Measurements from ENCODE around the gene FGF6.
"Not testable (repeated sequence)": the region's sequence is repeated elsewhere in the genome, so short reads cannot be mapped to it uniquely, and the experiment has no call there.

Gene FGF6, protein sequence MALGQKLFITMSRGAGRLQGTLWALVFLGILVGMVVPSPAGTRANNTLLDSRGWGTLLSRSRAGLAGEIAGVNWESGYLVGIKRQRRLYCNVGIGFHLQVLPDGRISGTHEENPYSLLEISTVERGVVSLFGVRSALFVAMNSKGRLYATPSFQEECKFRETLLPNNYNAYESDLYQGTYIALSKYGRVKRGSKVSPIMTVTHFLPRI

DNA sequence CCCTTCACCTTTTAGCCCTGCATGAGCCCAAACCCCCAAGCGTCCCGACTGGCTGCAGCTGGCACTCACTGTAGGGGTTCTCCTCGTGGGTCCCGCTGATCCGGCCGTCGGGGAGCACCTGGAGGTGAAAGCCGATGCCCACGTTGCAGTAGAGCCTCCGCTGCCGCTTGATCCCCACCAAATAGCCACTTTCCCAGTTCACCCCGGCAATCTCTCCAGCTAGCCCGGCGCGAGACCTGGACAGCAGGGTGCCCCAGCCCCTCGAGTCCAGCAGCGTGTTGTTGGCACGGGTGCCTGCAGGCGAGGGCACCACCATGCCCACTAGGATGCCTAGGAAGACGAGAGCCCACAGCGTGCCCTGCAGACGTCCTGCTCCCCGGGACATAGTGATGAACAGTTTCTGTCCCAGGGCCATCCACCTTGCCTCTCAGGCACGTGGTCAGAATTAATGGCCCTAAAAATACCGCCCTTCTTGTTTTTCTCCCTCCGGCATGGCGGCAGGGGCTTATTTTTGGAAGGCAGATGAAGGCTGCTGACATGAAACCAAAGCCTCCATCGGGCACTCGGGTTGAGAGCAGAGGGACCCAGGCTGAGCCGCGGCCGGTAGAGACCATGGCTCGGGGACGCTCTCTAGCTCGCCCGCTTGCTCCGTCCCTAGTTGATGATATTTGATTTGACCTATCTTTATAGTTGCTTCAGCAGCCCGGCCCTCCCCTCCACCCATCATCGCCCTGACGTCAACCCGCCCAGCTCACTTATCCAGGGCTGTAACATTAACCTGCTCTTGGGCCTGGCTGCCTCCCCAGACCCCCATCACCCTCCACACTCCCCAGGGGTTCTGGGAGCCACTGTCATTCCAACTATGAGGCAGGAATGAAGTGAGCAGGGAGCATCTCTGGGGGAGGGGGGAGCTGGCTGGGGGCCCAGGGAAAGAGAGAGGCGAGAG lies at the start of gene FGF6:
TSS of gene FGF6 (minus strand) at position 660 of the 946 bp plus-strand sequence. CDS start at position 415, 245 bp downstream.
- no peak for DNase-seq (ENCODE audit: low read depth in 2 of 3, low spot score in 1 of 3)

DNA sequence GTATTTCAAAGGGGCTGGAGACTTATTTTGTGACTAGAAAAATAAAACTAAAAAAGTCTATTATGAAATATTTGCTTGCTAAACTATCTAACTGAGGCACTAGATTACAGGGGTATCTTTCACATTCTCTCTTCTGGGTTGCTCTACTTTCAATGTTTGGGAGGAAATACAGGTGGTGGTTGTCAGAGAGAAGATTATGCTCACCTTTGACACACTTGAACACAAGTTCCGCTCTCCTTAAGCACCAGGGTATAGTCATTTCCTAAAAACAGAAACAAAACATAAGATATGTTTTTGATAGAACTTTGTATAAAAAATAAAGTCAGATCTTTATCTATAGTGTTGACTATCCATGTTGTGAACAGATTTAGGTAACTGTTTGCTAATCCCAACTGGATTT lies 45.4 kb upstream of the FGF6 start:
- no peak for DNase-seq (ENCODE audit: low read depth in 2 of 3, low spot score in 1 of 3)

DNA sequence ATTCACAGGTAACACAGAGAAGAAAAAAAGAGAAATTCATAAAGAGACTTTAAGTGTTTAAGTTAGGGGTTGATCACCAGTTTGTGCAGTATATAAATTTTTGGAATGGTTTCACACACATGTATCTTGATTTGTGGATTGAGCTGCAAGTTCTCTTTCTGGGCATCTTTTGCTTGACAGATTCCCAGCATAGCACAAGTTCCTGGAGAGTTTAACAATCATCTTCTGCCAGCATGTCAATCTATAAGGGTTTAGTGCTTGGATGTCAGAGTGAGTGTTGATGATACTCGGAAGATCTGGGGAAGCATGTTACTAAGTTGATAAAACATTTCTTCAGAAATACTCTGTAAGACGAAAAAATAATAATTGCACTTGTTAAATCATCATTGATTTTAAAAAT lies 43.9 kb upstream of the FGF6 start:
- DNase-seq (ENCODE audit: low read depth in 2 of 3, low spot score in 1 of 3), result no peak

DNA sequence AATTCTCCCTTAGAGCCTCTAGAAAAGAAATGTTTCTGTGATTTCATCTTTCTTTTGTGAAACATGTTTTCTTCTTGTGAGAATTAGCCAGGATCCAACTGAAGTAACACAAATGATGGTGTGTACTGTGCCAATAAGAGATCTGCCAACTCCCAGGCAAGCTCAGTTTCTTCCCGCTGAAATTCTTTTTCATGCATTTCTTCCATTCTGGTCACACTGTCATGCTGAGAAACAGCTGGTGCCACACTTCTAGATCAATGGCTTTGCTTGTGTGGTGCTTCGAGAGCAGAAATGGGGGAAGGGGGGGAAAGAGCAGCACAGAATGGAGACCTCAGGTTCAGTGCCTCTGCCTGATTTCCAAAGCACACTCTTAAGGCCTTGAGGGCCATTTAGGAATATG lies 41.4 kb upstream of the FGF6 start:
- DNase-seq (ENCODE audit: low read depth in 2 of 3, low spot score in 1 of 3), result no peak

DNA sequence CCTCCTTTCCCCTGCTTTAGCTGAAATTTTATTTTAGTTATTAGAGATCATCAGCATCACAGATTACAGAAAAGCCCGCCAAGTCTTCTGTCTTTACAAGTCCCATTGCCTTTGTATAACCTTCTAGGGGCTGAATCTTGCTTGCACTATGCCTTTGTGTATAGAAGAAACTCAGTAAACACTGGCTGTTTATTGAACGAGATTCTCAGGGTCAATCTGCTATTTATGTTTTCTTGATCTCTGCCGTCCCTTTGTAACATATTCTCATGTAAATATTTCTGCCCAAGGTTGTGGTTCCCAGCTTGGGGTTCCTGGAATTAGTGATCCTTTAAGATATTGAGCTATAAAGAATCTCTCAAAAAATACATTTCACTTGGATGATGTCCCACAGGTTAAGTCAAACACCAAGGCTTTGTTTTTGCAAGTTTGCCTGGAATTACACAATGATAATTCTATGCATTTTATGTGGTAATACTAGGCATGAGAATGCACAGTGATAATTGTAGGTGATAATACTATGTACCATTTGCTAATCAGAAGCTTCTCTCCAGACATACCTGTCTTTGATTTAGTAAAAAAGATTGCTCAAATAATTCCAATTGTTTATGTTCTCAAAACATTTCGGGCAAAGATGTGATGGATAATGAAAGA lies 40.6 kb upstream of the FGF6 start:
- no peak for DNase-seq (ENCODE audit: low read depth in 2 of 3, low spot score in 1 of 3)

DNA sequence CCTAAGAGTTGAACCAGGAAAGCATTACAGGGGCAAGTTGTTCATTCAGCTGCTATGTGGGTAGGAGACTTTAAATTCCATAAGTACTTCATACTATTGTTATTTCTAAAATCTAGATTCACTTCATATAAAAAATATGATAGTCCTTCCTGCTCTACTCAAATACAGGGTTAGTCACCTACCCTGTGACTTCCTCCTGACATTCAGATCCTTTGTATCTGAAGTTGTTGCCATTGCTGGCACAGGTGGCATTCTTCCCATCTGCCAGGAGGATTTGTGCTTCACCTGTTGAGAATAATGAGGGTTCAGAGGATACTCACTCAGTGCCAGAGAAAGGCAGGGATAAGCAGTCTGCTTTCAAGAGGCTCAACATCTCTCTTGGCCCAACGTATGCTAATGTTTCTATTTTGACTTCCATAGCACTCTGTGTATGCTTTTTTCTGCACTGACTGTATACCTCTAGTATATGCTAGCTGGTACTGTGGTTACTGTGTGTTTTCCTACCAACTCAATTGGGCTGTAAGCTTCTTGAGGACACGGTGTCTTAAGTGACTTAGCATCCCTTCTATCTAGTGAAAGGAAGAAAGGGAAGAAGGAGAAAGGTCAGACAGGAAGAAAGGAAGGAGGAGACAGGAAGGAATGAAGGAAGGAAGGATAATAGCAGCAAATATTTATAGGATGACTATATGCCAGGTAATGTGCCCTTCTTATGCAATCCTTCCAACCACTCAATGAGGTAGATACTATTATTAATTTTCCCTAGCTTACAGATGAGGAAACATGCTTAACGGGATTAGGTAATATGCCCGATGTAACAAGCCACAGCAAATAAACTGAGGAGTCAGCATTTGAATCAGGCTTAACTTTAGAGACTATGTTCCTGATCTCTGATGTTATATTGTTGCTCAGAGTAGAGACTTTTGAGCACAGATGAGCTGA lies 38.5 kb upstream of the FGF6 start:
- no peak for DNase-seq (ENCODE audit: low read depth in 2 of 3, low spot score in 1 of 3)

DNA sequence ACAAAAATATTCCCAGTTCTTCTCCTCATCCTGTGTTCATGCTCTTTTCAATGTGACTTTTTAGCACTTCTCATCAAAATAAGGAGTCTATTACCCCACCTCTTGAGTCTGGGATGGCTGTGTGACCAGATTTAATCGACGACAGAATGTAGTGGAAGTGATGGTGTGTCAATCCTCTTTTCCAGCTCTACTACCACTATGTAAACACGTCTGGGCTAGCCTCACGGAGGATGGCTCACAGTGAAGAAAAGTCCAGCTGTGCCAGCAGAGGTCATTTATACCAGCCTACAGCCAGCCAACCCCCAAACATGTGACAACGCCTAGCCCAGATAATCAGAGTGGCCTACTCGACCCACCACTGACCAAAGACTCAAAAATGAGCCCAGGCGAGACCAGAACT lies 37.3 kb upstream of the FGF6 start:
- DNase-seq (ENCODE audit: low read depth in 2 of 3, low spot score in 1 of 3), result no peak

DNA sequence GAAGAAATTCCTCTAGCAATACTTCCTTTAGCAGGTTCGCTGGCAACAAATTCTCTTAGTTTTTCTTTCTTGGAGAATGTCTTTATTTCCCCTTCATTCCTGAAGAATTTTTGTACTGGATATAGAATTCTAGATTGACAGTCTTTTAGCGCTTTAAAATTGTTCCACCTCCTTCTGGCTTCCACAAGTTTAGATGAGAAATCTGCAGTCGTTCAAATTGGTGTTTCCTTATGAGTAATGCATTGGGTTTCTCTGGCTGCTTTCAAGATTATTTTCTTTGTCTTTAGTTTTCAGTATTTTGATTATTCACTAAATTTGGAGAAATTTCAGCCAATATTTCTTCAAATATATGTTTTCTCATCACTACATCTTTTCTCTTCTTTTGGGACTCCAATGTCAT lies 33.3 kb upstream of the FGF6 start:
- no peak for DNase-seq (ENCODE audit: low read depth in 2 of 3, low spot score in 1 of 3)

DNA sequence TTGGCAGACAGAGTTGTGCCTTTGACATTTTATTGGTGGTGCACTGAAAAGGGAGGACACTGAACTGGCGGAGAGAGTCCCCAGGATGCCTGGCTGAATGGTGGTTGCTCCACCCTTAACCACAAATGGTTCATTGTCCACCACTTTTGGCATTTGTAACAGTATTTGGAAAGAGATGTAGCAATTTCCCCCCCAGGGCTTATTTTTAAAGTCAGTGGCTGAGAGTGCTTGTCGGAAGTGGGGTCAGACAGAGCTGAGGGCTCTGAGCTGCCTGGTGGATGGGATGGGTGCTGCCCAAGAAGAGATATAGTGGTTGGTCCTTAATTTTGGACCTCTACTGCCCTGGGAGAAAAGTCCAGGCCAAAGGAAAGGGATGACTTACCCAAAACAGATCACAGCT lies 31.5 kb upstream of the FGF6 start:
- no peak for DNase-seq (ENCODE audit: low read depth in 2 of 3, low spot score in 1 of 3)

DNA sequence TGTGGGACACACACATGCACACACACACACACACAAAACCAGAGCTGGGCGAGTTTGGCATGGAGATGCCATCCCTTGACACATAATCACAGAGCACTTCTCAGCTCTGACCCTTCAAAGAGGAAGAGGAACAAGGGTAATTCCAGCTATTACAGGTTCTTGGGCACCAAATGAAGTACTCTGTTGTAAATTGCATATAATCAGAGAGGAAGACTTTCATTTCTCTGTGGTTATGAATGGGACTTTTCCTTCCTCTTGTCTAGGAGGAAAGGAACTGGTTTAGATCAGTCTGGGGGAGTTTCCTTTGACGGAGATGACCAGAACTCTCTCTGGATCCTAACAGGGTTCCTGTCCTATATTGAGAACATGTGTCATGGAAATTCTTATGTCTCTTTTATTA lies 26.4 kb upstream of the FGF6 start:
- DNase-seq (ENCODE audit: low read depth in 2 of 3, low spot score in 1 of 3), result no peak

DNA sequence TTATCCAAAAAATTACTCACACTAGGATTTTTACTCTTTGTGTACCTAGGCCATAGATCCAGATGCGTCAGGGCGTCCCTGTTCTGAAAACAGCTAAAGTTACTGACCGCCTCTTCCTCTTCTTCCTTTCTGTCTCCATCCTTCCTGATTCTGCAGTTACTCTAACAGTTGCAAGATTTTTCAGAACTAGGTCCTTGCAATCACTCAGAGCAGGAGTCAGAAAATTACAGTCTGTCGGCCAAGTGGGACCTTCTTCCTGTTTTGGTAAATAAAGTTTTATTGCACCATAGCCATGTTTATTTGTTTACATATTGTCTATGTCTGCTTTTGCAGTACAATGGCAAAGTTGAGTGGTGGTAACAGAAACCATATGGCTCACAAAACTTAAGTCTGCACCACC lies 25.6 kb upstream of the FGF6 start:
- no peak for DNase-seq (ENCODE audit: low read depth in 2 of 3, low spot score in 1 of 3)

DNA sequence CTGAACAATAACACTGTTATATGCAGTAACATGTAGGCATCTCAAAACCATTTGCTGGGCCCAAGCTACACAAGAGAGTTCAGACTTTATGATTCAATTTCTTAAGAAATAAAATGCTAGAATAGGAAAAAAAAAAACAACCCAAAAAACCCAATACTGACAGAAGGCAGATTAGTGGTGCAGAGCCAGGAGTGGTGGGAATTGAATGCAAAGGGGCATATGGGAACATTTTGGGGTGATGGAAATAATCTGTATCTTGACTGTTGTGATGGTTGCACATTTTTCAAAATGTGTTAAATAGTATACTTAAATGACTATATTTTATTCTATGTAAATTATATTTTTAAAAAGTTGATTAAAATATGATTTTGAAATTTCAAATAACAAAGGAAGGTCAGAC lies 23.4 kb upstream of the FGF6 start:
- DNase-seq (ENCODE audit: low read depth in 2 of 3, low spot score in 1 of 3), result no peak

DNA sequence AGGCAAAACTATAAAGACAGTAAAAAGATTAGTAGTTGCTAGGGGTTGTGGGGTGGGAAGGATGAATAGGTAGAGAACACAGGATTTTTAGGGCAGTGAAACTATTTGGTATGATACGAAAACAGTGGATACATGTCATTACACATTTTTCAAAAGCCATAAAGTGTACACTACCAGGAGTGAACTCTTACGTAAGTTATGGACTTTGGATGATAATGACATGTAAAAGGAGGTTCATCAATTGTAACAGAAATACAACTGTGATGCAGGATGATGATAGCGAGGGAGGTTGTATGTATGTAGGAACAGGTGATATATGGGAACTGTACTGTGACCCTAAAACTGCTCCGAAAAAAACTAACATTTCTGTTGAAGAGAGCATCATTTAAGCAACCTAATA lies 15.1 kb upstream of the FGF6 start:
- no peak for DNase-seq (ENCODE audit: low read depth in 2 of 3, low spot score in 1 of 3)

DNA sequence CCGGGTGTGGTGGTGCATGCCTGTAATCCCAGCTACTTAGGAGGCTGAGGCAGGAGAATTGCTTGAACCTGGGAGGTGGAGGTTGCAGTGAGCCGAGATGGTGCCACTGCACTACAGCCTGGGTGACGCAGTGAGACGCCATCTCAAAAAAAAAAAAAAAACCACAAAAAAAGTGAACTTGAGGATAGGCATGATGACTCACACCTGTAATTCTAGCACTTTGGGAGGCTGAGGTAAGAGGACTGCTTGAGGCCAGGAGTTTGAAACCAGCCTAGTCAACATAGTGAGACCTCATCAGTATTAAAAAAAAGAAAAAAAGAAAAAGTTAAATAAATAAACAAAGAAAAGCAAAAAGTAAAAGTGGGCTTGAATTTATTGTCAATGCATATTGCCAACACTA lies 10.2 kb upstream of the FGF6 start:
- not testable (repeated sequence) for DNase-seq (ENCODE audit: low read depth in 2 of 3, low spot score in 1 of 3)

DNA sequence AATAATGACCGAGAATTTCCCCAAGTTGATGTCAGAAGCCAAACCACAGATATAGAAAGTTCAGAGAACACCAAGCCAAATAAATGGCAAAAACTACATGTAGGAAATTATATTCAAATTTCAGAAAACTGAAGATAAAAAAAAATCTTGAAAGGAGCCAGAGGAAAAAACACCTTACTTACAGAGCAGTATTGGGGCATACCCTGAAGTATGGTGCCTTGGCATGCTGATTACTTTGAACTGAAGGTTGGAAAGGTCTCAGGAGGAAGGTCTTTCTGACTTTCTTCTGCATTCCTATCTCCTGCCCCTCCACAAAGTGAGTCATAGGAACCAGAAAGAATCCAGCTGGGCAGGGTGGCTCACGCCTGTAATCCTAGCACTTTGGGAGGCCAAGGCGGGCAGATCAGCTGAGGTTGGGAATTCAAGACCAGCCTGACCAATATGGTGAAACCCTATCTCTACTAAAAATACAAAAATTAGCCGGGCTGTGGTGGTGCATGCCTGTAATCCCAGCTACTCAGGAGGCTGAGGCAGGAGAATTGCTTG lies 8.8 kb upstream of the FGF6 start:
- no peak for DNase-seq (ENCODE audit: low read depth in 2 of 3, low spot score in 1 of 3)

DNA sequence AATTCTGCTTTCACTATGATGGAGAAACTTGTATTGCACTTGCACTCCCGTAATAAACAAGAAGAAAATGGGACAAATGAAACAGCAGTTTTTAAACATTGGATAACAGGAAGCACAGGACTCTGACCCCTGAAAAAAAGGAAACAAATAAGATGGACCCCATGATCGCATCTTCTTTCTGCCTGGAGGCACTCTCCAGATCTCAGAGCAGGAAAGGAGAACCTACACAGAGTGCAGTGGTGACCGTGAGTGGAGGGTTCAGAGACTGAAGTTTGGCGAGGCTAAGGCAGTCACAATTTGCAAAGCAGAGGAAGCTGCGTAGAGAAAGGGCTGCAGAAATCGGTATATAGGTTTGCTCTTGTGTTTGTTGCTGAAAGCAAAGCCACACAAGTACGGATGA lies 6.1 kb upstream of the FGF6 start:
- no peak for DNase-seq (ENCODE audit: low read depth in 2 of 3, low spot score in 1 of 3)

DNA sequence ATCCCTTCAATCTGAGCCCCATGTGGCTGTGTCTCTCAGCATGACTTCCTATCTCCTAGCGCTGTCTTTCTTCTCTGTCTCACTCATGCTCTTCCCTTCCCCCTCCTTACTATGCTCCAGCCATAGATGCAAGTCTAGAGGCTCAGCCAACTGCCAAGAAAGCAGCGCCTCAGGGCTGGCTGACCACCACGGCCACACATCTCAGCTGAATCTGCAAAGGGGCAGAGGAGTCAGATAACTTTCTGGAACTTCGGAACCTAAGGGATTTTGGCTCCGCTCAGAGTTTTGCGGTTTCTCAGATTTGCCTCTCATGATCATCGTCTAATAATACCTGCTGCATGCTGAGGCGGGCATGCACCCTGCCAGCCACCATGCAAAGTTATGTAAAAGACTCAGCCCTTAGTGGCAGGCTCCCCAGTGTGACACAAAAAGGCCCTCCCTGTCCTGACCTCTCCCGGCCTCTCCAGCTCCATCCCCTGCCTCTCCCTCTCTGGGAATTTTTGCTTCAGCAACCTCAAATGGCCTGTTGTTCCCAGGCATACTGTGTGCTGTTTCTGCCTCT lies 5.0 kb upstream of the FGF6 start:
- DNase-seq (ENCODE audit: low read depth in 2 of 3, low spot score in 1 of 3), result no peak

DNA sequence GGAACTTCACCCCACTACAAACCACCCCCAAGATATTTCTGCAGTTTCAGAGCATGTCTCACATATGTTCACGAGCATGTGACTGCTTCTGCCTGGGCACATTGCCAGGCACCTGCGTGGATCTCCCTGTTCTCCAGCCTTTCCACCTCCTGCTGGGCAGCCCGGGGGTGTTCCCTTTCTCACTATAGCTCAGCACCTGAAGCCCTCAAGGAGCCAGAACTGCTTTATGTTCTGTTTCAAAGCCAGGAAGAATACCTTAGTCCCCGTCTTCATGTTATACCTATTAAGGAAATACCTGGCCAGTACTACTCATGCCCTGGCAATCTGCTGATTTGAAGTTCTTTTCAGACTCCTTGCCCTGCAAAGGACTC lies 4.2 kb upstream of the FGF6 start:
- no peak for DNase-seq (ENCODE audit: low read depth in 2 of 3, low spot score in 1 of 3)

DNA sequence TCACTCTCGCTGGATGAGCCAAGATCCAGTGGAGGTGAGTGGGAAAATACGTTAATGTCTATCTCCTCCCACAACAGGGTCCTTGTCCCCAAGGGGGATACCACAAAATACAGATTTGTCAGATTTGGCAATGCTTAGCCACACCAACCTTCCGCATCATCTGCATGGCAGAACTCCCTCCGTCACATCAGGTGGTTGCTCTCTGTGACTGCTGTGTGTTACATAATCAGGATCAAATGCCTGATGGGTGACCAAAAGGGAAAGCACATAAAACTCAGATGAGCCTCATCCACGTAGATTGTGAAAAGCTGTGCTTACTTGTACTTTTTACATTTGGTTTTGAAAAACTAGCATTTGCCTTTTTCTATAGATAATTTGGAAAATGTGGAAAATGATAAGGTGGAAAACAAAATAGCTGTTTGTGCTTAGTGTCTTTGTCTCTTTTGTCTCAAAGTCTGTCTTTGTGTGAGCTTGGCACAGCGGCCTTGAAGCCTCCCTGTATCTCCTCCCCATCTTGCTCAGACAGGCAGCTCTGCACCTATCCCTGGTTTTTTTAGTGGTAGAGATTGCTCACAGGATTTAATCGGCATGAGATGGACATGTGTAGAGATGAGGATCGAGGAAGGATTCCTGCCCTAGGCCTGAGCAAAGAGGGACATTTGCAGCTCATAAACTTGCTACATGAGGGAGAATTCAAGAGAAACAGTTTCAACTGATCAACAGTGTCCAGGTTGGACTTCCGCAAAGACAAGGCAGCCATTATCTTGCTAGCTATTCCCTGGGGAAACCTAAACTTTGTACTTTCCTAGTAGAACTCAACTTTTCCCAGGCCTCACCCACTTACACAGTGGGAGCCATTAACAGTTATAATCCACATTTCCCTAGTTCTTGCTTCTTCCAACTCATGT lies 3.6 kb upstream of the FGF6 start:
- no peak for DNase-seq (ENCODE audit: low read depth in 2 of 3, low spot score in 1 of 3)

Data from stimulated activated CD4-positive, alpha-beta T cell treated with anti-CD3 and anti-CD28 coated beads, Interleukin-12 subunit alpha, Interleukin-12 subunit beta, amount 100 ng/mL, for 48 hours (primary cell).